GM18517 (cell line): ENCODE measurements around the gene RASSF3.

Source experiments
- ATAC-seq: cut with Tn5 transposase; IDR thresholded peaks from one replicate; pipeline ENCODE4 v1.9.1; 2021; ENCODE audit warnings: mild to moderate bottlenecking, moderate library complexity; ENCODE audit not compliant: unreplicated experiment

RASSF3 gene

DNA sequence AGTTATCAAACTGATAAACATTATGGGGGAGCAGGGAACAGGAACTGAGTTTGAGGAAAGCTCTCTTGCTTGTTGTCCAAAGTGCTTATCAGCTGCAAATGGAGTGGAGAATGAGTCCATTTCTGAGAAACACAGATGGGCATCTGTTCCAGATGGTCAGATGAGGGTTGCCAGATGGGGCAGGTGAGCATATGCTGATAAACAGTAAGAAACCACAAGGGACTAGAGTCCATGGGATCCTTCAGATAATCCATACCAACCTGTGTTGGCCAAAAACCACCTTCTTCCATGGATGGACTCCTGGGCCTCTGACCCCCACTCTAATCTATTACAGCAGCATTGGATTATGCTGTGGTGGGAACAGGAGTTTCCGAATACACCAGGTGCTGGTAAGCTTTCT, 110.6 kb downstream of the RASSF3 start:
- ATAC-seq, result no peak

DNA sequence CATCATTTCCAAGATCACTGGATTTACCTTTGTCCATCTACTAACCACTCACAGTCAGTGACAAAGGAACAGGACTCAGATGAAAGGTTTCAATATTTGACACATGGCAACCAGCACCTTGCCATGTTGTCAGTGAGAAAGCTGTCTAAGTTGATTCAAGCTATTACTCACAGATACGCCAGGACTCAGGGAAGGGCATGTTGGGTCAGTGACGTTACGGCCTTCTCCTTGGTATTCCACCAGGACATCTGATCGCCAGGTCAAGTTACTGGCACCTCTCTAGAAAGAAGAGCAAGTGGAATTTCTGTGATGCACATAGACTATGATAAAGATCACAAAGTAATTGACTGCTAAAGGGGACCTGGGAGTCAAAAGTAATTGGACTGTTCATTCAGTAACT, 112.5 kb downstream of the RASSF3 start:
- no peak for ATAC-seq

DNA sequence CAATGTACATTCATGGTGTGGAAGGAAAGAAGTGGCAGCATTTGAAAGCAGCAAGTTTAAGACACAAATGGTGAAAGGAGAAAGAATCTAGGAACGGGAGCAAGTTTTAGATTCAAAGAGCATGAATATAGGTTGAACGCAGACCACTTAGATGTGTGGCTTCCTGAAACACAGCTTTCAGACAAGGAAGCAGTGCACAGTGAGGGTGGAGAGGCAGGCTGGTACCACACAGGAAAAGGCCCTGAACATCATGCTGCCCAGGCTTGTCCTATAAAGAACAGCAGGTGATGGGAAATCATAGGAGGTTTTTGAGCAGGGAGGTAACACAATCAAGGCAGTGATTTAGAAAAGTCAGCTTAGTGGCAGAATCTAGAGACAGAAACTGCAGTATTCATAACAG, 113.3 kb downstream of the RASSF3 start:
- no peak for ATAC-seq

DNA sequence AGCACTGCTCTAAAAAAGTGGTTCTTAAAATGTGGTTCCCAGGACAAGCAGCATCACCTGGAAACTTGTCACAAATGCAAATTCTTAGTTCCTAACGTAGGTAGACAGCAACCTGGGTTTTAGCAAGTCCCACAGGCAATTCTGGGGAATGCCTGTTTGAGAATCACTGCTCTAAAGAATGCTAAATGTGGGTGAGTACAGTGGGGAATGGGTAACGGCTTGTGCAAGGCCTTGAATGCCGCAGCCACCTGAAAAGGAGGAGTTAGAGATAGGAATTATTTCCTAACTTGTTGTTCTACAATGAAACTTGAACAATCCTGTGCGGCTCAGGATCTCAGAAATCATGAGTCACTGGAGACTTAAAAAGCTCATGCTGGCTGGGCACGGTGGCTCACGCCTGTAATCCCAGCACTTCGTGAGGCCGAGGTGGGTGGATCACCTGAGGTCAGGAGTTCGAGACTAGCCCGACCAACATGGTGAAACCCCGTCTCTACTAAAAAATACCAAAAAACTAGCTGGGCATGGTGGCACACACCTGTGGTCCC, 114.0 kb downstream of the RASSF3 start:
- ATAC-seq, result no peak

DNA sequence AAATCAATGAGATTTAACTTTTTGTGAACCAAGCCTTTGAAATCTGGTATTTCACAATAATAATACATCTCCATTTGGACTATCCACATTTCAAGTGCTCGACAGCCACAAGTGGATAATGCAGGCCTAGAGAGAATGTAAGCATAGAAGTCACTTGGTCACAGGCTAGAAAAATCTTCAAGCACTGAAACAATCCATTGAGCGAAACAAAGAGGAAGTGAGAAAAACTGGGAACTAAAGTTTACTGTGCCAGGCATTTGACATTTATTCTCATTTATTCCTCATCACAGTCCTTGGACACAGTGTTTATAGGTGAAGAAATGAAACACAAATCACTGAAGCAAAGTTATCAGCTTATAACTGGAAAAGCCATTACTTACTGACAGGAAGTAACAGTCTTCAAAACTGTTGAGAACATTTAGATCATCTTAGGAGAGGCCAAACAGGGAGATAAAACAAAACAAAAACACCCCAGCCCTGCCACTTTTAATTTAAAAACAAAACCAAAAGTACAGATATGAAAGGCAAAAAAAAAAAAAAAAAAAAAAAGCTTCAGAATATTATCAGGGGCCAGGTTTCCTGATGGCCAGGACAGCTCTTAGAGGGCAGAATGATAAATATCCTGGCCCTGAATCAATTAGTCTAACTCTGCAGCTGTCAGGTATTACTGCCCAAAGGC, 119.8 kb downstream of the RASSF3 start:
- ATAC-seq, result no peak

DNA sequence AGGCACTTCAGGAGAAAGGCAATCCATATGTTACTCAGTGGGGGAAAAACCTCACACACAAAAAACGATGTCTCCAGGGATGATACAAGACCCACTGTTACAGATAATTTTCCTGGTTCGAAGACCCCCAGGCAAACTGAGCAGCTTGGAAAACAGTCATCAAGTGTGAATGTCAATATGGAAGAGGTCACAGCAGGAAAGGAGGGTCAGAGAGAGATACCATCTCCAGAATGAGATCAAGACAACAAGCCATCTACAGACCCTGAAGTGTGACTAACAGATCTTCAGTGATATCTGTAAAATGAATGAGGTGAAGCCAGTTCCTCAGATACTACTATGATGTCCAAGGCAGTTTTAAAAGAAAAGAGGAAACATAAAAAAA, 120.3 kb downstream of the RASSF3 start:
- ATAC-seq, result no peak

DNA sequence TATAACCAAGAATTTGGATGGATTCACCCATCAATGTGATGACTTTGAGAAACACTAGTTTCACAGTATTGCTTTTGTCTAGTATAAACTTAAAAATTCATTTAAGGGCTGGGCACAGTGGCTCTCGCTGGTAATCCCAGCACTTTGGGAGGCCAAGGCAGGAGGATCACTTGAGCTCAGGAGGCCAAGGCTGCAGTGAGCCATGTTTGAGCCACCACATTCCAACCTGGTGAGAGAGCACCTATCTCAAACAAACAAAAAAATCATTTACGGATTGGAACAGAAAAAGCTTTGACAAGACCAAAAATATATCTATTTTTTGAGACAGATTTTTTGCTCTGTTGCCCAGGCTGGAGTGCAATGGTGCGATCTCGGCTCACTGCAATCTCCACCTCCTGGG, 121.4 kb downstream of the RASSF3 start:
- ATAC-seq, result no peak

DNA sequence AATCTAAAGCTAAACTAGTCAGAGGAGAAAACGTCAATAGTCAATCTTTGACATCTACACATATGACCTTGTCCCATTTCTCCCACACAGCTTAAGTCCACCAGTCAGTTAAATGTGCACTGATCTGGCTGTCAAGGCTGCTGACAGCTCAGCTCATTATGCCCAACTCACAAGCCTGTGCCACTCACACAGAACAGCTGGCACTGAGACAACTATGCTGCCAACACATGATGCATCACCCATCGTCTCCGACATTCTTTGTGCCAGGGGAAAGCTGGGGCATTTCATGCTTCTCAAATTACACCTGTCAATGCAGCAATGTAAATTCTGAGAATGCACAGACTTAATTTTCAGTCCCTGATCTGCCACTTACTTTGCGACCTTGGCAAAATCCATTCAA, 123.6 kb downstream of the RASSF3 start:
- no peak for ATAC-seq

DNA sequence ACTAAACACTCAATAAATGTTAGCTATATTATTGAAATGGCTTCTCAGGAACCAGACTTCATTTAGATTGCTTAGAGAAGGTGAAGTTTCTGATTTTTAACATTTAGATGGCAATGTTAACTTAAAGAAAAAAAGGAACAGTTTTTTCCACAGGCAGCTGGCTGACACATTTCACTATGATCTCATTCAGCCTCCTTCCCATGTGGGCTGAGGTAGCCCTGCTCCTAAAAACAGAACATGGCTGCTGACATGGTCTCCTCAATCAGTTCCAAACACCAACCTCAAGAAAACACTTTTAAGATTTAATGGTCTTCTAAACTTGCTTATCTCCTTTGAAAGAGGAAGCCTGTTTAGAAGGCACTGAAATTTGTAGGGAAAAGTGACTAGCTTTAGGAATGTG, 125.1 kb downstream of the RASSF3 start:
- no peak for ATAC-seq

DNA sequence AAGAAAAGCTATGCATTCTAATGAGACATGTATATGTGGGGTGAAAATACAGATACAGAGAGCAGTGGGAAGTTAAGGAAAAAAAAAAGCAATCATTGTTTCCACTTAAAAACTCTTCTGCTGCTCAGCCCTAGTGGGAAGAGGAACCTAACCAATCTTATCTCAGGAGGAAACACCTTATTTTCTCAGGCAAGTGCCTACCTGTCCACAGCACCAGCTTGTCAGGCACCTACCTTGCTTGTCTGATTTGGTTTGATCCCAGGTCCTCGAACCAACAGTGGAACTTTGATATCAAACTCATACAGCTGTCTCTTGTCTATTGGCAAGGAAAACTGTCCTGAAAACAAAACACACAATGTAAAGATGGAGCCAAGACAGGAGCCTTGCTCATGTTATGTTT, 126.5 kb downstream of the RASSF3 start:
- ATAC-seq, result no peak

DNA sequence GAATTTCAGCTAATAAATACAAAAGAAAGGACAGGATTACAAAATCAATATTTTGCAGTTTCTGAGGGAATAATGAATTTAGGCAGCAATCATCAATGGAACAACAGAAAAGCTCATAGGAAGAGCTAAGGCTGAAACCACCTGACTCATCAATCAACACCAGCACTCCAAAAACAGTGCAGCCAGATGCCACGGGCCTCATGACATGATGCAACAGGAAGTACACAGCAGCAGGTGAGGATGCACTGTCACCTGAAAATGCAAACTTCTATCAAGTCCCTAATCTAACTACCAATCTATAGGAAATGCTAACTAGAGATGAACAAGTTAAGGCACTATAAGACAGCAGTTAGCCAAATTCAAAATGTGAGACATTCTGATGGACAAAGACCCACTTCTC, 127.2 kb downstream of the RASSF3 start:
- ATAC-seq, result no peak

DNA sequence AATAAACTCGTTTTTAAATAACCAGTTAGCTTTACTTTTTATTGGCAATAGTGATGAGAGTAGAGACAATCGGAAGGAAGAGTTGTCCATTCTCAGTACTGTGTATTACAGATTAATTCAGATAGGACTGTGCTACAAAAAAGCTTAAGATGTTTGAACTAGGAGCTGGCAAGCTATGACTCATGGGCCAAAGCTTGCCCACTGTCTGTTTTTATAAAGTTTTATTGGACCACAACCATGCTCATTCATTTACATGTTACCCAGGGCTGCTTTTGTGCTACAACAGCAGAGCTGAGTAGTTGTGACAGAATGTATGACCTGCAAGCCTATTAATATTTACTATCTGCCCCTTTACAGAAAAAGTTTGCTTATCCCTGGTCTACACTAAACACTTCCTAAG, 129.5 kb downstream of the RASSF3 start:
- ATAC-seq, result no peak

DNA sequence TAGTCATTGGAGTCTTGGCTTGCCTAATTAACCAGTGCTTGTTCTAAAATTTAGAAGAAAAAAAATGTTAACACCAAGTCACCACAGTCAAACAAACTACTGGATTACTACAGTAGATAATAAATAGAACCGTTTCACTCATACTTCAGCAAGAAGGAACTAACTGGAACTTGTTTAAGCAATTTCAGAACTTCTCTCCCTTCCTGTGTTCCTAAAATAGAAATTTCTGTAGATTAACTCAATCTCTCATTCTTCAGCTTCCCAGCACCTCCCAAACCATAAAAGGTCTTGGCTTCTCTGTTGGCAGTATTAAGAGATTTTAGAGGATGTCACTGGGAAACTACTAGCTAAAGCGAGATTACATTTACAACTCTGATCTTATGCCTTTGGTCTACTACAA, 130.4 kb downstream of the RASSF3 start:
- no peak for ATAC-seq

DNA sequence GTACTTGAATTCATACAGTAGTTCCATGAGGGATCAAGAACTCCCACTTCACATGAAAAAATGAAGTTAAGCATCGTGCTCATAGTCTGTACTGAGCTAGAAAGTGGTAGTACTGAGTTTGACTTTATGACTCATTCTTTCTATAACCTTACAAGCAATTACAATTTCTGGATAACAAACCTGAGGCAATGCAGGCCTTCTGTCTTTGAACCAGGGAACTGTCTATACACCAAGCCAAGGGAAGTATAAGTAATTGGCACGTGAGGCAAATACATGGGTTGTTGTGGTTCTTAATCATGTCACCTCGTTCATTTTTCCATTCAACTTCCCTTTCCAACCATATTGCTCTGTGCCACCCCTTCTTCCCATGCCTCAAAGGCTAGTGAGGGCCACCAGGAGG, 132.1 kb downstream of the RASSF3 start:
- no peak for ATAC-seq

DNA sequence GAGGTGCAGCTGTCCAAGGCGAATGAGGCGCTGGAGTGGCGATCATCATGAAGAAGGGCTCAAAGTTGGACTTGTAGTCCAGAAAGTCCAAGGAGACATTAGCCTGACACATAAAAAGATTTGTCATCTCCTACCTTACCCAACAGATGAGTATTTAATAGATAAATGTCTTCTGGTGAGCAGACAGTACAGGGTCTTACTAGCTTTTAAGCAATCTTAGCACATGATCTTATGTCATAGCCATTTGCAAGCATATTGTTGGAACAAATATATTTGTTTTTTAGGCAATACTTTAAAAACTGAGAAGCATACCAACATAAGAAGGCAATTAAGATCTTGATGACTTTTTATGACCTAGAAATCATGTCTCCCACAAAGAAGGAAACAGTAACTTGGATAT, 132.9 kb downstream of the RASSF3 start:
- ATAC-seq, result no peak

DNA sequence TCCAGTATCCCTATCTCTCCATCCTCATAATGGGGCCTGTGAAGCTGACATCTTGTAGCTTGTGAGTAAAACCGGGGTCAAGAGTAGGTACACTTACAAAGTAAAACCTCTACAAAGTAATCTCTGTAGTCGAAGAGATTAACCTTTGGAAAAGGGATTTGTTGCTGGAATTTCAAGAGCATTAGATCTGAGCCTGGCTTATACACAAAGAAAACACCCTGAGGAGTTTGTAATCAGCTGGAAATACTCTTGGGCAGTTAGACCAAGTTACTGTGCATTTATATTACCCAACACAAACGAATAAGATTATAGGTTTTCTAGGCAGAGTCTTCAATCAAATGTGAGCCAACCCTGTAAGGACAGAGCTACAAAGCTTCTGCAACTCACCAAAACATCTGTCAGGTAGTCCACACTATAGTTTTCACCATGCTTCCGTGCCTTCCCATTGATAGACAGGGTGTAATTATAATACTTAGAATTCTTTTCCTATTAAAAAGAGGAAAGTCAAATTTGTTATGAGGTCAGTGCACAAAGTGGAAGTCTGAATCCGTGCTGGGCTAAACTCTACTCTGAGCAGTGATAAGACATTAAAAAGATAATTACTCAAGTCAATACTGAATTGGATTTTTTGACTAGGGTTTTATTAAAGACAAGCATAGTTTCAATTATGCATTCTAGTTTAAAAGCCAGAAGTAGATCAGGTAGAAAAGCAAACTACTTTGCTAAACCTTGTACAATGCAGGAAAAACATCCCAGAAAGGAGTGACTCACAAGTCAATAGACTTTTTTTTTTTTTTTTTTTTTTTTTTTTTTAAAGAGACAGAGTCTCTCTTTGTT, 134.3 kb downstream of the RASSF3 start:
- no peak for ATAC-seq

DNA sequence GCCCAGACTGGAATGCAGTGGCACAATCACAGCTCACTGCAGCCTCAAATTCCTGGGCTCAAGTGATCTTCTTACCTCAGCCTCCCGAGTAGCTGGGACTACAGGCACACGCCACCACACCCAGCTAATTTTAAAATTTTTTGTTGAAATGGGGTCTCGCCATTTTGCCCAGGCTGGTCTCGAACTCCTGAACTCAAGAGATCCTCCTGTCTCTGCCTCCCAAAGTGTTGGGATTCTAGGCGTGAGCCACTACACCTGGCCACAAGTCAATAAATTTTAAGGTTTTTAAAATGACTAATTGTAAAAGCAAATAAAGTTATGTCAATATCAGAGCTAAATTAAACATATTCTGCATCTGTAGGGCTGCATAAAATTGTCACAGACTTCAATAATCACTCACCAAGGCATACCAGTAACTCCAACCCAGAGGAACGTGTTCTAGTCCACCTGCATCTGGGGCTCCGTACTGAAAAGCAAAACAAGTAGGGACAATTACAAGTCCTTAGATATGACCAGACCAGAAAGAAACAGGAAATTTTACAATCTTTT, 135.0 kb downstream of the RASSF3 start:
- ATAC-seq, result no peak

DNA sequence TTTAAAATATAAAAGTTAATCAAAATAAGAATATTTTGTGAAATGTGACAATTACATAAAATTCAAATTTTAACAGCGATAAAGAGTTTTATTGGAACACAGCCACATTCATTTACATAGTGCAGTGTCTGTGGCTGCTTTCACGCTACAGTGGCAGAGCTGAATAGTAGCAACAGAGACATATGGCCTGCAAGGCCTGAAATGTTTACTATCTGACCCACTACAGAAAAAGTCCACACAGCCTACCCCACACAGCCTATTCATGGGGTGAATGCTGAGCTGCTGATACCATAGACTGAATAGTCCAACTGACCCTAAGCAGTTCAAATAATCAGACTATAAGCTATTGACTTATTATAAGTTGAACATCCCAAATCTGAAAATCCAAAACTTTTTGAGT, 135.7 kb downstream of the RASSF3 start:
- ATAC-seq, result no peak

DNA sequence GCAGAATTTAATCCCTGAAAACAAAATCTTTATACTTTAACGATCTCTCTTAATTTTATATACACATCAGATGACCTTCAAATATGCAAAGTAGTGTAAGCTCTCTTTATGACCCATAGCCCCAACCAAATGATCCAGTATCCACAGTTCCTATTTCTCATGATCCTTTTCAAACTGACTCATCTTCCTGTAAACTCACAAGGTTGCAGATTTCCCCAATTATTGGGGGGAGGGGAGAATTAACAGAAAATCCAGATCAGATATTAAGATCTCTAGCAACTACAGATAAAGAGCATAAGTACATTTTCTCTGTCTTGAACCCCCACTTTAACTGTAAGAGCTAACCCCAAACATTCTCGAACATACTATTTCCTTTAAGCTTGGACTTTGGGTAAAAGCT, 136.4 kb downstream of the RASSF3 start:
- ATAC-seq, result no peak
